ENCODE results near the gene TMEM134. TPM values are rescaled to one million over a fixed set of nuclear protein-coding genes. Genes with fewer than 3 reads are reported as not detected.

Gene TMEM134
- total RNA-seq, 1 experiment from 2014 or later: 34.9 TPM

- Histone ChIP-seq H3K36me3 (replicated peaks; ENCODE audit: control insufficient read depth, insufficient read depth, low read length) (no peaks in the 10 kb centered on the region), H3K27me3 (ENCODE audit: control insufficient read depth, insufficient read depth, low read length) (no peaks in the 10 kb centered on the region), H3K4me3 (ENCODE audit: insufficient read depth, low read depth, low read length) (peak overlapping the region; percentile 80)
- DNase-seq: no peak
These were observed 3.9 kb downstream of the TMEM134 start for GRCh38 chr11:67465189-67465510.

DNA sequence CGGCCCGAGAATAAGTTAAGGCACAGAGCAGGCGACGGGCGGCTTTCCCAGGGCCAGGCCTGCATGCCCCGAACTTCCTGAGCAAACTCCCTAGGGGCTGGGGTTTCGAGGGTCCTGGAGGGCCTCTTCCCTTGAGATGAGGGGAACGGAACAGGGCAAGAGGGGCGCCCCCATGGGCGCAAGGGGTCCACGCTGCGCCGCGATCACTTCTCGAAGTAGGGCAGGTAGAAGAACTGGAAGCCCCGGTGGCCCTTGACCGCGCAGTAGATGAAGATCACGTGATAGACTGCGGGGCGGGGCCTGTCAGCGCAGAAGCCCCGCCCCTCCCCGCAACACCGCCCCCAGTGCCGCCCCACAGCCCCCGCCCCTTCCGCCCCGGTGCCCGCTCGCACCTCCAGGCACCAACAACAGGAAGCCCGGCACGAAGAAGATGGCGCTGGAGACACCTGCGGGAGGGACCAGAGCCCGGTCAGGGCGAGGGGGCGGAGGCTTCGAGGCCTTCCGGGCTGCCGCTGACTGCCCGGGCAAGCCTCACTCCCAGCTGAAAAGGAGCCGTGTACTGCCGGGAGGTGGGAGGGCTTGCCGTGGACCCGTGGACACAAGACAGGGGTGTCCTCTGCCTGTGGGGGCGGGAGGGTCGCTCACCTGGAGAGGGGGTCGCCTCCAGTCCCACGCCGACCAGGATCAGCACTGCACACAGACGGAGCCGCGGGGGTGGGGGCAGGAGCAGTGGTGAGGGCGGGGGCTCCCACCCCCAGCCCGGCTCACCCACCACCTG is 4.5 kb downstream of the TMEM134 start:
- no peaks in the 10 kb centered on the region for H3K36me3 ChIP-seq (replicated peaks; ENCODE audit: control insufficient read depth, insufficient read depth, low read length)
- H3K4me3 ChIP-seq (ENCODE audit: insufficient read depth, low read depth, low read length): peak overlapping the region; percentile 80
- no peaks in the 10 kb centered on the region for H3K27me3 ChIP-seq (ENCODE audit: control insufficient read depth, insufficient read depth, low read length)
- peak; percentile 99 for DNase-seq

DNA sequence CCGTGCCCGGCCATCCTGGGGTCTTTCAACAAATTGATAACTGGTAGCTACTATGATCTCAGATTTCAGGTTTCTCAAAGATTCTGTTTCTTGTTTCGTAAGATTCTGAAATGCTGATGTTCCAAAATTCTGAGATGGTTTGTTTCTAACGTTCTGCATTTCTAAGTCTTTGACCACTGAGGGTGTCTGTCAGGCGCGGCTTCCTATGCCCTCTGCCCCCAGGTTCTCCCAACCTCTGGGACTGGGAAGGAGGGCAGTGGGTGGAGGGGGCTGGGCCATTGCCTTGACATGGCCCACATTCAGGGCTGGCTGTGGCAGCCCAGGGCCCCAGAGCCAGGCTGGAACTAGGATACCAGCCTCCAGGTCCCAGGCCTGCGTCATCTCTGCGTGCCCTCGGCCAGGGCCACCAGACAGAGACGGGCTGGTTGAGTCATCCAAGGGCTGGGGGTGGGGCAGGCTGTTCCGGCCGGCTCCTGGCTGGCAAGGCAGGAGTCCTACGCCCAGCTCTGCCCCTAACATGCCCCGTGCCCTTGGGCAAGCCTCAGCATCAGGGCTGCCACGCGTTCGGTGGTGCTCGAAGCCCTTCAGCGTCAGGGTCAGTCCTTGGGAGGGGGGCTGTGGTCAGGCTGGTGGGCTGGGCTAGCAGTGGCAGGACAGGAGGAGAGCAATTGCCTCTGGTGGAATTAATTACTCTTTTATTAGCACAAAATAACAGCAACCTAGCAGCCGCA is 5.2 kb downstream of the TMEM134 start:
- Histone ChIP-seq H3K4me3 (ENCODE audit: insufficient read depth, low read depth, low read length) (peak overlapping the region; percentile 37), H3K27me3 (ENCODE audit: control insufficient read depth, insufficient read depth, low read length) (no peaks in the 10 kb centered on the region), H3K36me3 (replicated peaks; ENCODE audit: control insufficient read depth, insufficient read depth, low read length) (no peaks in the 10 kb centered on the region)
- peak; percentile 67 for DNase-seq

DNA sequence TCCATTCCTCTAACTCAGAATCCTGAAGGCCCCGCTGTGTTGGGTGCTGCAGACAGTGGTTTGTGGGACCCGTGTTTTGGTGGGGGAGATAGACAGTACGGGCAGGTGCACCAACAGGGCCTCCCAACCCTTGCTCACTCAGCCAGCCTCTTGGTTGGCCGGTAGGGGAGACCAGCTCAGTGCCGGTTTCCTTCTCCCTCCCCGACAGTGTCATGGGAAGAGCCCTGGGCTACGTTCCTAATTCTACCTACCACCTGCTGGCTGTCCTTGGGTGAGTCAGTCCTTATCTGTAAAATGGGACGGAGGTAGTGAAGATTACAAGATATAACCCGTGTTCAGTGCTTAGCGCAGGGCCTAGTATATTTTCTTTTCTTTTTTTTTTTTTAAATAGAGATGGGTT is 5.9 kb downstream of the TMEM134 start:
- Histone ChIP-seq H3K36me3 (replicated peaks; ENCODE audit: control insufficient read depth, insufficient read depth, low read length) (no peaks in the 10 kb centered on the region), H3K4me3 (ENCODE audit: insufficient read depth, low read depth, low read length) (no peak overlapping the region), H3K27me3 (ENCODE audit: control insufficient read depth, insufficient read depth, low read length) (no peaks in the 10 kb centered on the region)
- DNase-seq: peak; percentile 20

- Histone ChIP-seq H3K27me3 (ENCODE audit: control insufficient read depth, insufficient read depth, low read length) (no peaks in the 10 kb centered on the region), H3K4me3 (ENCODE audit: insufficient read depth, low read depth, low read length) (no peak overlapping the region), H3K36me3 (replicated peaks; ENCODE audit: control insufficient read depth, insufficient read depth, low read length) (no peaks in the 10 kb centered on the region)
- DNase-seq: peak; percentile 46
These were observed 10.8 kb downstream of the TMEM134 start for GRCh38 chr11:67458266-67458665.

DNA sequence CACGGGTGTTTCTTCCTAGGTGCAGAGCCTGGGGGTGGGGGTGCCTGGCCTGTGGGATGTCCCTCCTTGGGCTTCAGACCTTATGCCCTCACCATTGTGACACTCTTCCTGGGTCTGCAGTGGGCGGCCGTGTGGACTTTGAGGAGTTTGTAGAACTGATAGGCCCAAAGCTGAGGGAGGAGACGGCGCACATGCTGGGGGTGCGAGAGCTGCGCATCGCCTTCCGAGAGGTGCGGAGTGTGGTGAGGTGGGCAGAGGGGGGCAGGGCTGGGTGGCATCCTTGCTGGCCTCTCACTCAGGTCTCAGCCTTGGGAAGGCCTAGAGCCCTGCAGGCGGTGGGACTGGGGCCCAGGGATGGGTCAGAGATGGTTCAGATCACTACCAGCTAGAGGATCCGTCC is 11.6 kb downstream of the TMEM134 start:
- Histone ChIP-seq H3K36me3 (replicated peaks; ENCODE audit: control insufficient read depth, insufficient read depth, low read length) (no peaks in the 10 kb centered on the region), H3K4me3 (ENCODE audit: insufficient read depth, low read depth, low read length) (no peak overlapping the region), H3K27me3 (ENCODE audit: control insufficient read depth, insufficient read depth, low read length) (no peaks in the 10 kb centered on the region)
- peak; percentile 23 for DNase-seq

DNA sequence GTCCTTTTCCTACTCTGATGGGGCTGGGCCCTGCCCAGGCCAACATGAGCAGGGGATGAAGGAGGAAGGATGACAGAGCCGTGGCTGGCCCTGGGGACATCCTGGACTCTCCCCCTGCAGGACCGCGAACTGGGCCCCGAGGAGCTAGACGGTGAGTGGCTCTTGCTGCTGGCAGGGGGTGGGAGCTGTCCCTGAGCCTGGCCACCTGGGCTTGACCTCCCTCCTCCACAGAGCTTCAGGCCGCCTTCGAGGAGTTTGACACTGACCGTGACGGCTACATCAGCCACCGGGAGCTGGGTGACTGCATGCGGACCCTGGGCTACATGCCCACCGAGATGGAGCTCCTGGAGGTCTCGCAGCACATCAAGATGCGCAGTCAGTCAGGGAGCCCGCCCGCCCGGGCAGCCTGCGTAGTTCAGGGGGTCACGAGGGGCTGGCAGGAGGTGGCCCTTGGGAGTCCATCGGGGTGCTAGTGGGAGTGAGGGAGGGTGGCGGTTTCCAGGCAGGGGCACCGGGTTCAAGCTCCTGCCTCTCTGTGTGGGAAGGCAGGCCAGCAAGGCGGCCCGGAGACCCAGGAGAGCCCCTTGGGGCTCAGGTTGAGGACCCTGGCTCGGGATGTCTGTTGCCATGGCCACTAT is 12.9 kb downstream of the TMEM134 start:
- Histone ChIP-seq H3K27me3 (ENCODE audit: control insufficient read depth, insufficient read depth, low read length) (no peaks in the 10 kb centered on the region), H3K4me3 (ENCODE audit: insufficient read depth, low read depth, low read length) (no peak overlapping the region), H3K36me3 (replicated peaks; ENCODE audit: control insufficient read depth, insufficient read depth, low read length) (no peaks in the 10 kb centered on the region)
- peak; percentile 64 for DNase-seq

DNA sequence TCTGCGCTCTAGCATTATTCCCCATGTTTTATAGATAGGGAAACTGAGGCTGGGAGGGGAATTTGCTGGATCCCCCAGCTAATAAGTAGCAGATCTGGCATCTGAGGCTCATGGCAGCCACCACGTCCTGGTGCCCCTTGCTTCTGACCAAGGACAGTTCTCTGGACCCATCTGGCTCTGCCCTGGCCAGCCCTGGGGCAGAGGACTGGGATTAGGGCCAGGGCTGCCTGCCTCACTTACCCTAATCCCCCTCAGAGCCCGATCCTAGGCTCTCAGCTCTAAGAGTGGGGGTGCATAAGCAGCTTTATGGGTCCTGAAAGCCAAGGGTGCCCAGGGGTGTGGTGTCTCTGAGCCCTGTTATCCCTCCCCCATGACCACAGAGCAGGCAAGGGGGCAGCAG is 14.0 kb downstream of the TMEM134 start, which contains the start of gene CABP4:
TSS of gene CABP4 (plus strand) at position 301 of the 400 bp plus-strand sequence. CDS start at position 371, 70 bp downstream.
- no peak within 1 kb of the TSS for H3K4me3 ChIP-seq (ENCODE audit: insufficient read depth, low read depth, low read length)
- DNase-seq: no peak
- no peaks in the 10 kb centered on the region for H3K36me3 ChIP-seq (replicated peaks; ENCODE audit: control insufficient read depth, insufficient read depth, low read length)
- H3K27me3 ChIP-seq (ENCODE audit: control insufficient read depth, insufficient read depth, low read length): no peaks in the 10 kb centered on the region

DNA sequence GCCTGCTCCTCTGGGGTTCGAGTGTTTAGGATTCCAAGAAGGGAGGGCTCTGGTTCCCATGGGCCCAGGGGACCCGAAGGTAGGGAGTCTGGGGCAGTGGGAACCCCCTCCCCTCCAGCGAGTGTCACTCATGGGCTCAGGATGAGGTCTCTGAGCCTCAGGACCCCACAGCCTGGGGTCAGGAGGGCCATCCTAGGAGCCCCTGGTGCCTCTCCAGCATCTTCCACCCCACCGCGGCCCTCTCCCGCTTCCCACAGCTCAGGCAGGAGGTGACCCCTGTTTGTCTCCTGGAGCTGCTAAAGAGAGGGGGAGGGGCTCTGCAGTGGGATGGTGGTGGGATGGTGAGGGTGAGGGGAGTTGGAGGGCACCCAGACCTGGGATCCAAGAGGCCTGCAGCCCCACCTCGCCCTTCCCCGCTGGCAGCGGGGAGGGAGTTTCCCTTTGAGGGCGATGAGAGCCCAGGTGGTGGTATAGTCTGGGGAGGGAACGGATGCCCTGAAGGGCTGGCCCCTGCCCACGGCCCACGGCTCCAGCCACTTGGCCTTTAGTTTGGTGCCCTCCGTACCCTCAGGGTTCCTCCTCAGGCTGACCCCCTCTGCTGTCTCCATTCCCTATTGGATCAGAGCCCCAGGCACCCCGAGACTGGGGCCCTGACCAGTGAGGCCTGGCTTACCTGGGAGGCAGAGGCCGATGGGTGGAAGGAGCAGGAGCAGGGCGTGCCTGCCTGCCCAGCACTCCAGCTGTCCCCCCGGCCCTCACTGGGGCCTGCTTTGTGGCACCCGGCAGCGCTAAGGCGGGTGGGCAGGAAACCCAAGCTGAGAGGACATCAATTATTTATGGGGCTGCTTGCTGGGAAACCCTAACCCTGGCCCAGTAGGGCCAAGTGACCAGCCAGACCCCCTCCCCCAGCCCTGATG is 15.0 kb downstream of the TMEM134 start:
- H3K4me3 ChIP-seq (ENCODE audit: insufficient read depth, low read depth, low read length): no peak overlapping the region
- peak; percentile 61 for DNase-seq
- H3K36me3 ChIP-seq (replicated peaks; ENCODE audit: control insufficient read depth, insufficient read depth, low read length): no peaks in the 10 kb centered on the region
- H3K27me3 ChIP-seq (ENCODE audit: control insufficient read depth, insufficient read depth, low read length): no peaks in the 10 kb centered on the region

GRCh38 chr11:67452141-67452952 is 16.7 kb downstream of the TMEM134 start, which contains the start of gene GPR152:
Gene GPR152, minus strand, starts transcription at chr11:67452729. Its CDS starts 5 bp downstream, at chr11:67452724.
- no peak within 1 kb of the TSS for H3K4me3 ChIP-seq (ENCODE audit: insufficient read depth, low read depth, low read length)
- peak; percentile 55 for DNase-seq
- no peaks in the 10 kb centered on the region for H3K27me3 ChIP-seq (ENCODE audit: control insufficient read depth, insufficient read depth, low read length)
- H3K36me3 ChIP-seq (replicated peaks; ENCODE audit: control insufficient read depth, insufficient read depth, low read length): no peaks in the 10 kb centered on the region

DNA sequence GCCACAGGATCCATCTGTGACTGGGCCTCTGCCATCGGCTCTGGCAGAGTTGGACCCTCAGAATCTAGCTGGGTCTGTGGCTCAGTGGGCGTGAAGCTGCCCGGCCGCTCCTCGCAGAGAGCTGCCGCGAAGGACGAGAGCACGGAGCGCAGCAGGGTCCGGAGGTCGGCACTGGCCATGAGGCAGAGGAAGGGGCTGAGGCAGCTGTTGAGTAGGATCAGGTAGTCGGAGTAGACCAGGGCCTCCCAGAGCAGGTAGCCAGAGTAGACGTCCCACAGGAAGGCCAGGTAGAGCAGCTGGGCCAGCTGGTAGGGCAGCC is 17.4 kb downstream of the TMEM134 start:
- no peak for DNase-seq
- Histone ChIP-seq H3K36me3 (replicated peaks; ENCODE audit: control insufficient read depth, insufficient read depth, low read length) (no peaks in the 10 kb centered on the region), H3K27me3 (ENCODE audit: control insufficient read depth, insufficient read depth, low read length) (no peaks in the 10 kb centered on the region), H3K4me3 (ENCODE audit: insufficient read depth, low read depth, low read length) (no peak overlapping the region)

DNA sequence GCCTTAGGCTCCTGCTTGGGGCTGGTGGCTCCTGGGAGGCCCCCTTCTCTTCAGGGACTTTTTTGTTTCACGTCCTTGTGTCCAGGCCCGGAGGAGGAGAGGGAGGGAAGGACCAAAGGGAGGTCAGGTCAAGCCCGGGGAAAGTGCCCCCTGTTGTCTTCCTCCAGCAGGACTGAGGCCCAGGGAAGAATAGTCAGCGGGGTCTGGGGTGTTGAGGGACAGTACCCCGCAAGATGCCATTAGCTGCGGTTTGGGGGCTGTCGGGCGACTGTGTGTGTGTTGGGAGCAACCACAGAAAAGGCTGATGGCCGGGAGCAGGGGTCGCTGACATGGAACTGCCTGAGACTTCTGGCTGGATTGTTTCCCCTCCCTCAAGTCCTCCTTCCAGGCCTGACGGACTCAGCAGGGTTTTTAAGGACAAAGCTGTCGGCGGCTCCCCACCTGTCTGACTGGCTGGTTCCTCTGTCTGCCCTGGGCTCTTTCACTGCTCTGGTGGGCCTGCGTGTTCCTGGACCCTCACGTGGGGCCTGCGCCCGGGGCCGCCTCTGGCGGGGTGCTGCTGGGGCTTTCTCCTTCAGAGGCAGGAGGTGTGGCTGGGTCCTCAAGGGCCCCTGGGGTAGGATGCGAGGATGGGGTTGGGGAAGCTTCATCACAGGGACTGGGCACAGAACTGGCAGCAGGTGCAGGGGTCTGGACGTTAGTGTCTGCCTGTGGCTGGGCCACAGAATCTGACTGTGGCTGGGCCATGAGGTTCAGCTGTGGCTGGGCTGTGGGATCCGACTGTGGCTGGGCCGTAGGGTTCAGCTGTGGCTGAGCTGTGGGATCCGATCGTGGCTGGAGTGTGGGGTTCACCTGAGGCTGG is 18.0 kb downstream of the TMEM134 start:
- peak; percentile 62 for DNase-seq
- H3K36me3 ChIP-seq (replicated peaks; ENCODE audit: control insufficient read depth, insufficient read depth, low read length): no peaks in the 10 kb centered on the region
- no peak overlapping the region for H3K4me3 ChIP-seq (ENCODE audit: insufficient read depth, low read depth, low read length)
- no peaks in the 10 kb centered on the region for H3K27me3 ChIP-seq (ENCODE audit: control insufficient read depth, insufficient read depth, low read length)
